ACC112 (cell line): ENCODE measurements around the gene RAB29.
"Not testable (repeated sequence)": the region's sequence is repeated elsewhere in the genome, so short reads cannot be mapped to it uniquely, and the experiment has no call there.

ENCODE experiments used
- H2AFZ ChIP-seq: fragments of 200-600 bp; sonication (generic); one replicate; pipeline ENCODE4 v1.6.0; 2017; ENCODE audit warnings: antibody characterized with exemption, low read length; ENCODE audit not compliant: unreplicated experiment
- H3K27ac ChIP-seq: fragments of 200-600 bp; sonication (generic); 2 replicates; pipeline ENCODE4 v1.5.1; 2014; ENCODE audit warnings: low read depth, mild to moderate bottlenecking, antibody characterized with exemption, low read length, moderate library complexity
- H3K27me3 ChIP-seq: fragments of 200-600 bp; sonication (generic); 2 replicates; pipeline ENCODE4 v1.6.1; 2014; ENCODE audit warnings: mild to moderate bottlenecking, antibody characterized with exemption, low read length, moderate library complexity, mixed read lengths; ENCODE audit not compliant: insufficient read depth
- H3K36me3 ChIP-seq: fragments of 200-600 bp; sonication (generic); 2 replicates; pipeline ENCODE4 v1.6.1; 2016; ENCODE audit warnings: mild to moderate bottlenecking, antibody characterized with exemption, low read length, moderate library complexity, mixed read lengths; ENCODE audit not compliant: insufficient read depth
- H3K4me1 ChIP-seq: fragments of 200-600 bp; sonication (generic); one replicate; pipeline ENCODE4 v1.6.1; 2016; ENCODE audit warnings: low read length, mixed read lengths; ENCODE audit not compliant: insufficient read depth, unreplicated experiment, control insufficient read depth
- H3K4me3 ChIP-seq: fragments of 200-600 bp; sonication (generic); 2 replicates; pipeline ENCODE4 v1.5.1; 2014; ENCODE audit warnings: mild to moderate bottlenecking, low read depth, low read length
- H3K79me2 ChIP-seq: fragments of 200-600 bp; sonication (generic); one replicate; pipeline ENCODE4 v1.6.0; 2016; ENCODE audit warnings: low read length; ENCODE audit not compliant: control insufficient read depth, unreplicated experiment, insufficient read depth

Gene RAB29

GRCh38 chr1:205726619-205727125, 48.6 kb downstream of the RAB29 start:
- Histone ChIP-seq H3K27ac (no peak overlapping the region), H3K79me2 (peaks cover 67% of the 10 kb centered on the region), H3K4me3 (no peak overlapping the region), H3K4me1 (no peaks in the 10 kb centered on the region), H3K36me3 (peaks cover 14% of the 10 kb centered on the region), H2AFZ (no peak overlapping the region), H3K27me3 (no peaks in the 10 kb centered on the region)

GRCh38 chr1:205725514-205725913, 49.8 kb downstream of the RAB29 start:
- Histone ChIP-seq H3K79me2 (peaks cover 56% of the 10 kb centered on the region), H3K27me3 (no peaks in the 10 kb centered on the region), H3K4me1 (no peaks in the 10 kb centered on the region), H3K36me3 (peaks cover 17% of the 10 kb centered on the region), H3K27ac (no peak overlapping the region), H2AFZ (no peak overlapping the region), H3K4me3 (no peak overlapping the region)

- not testable (repeated sequence) for H3K4me3 ChIP-seq, H3K27ac ChIP-seq, H3K27me3 ChIP-seq, H2AFZ ChIP-seq, H3K4me1 ChIP-seq
- H3K36me3 ChIP-seq = peaks cover 41% of the 10 kb centered on the region
- H3K79me2 ChIP-seq = peaks cover 21% of the 10 kb centered on the region
Measured at GRCh38 chr1:205720740-205721139, 54.5 kb downstream of the RAB29 start.

GRCh38 chr1:205719762-205720161, 55.5 kb downstream of the RAB29 start:
- H3K4me3 ChIP-seq = no peak overlapping the region
- peaks cover 51% of the 10 kb centered on the region for H3K36me3 ChIP-seq
- no peak overlapping the region for H2AFZ ChIP-seq
- no peaks in the 10 kb centered on the region for H3K27me3 ChIP-seq
- H3K4me1 ChIP-seq = no peaks in the 10 kb centered on the region
- no peak overlapping the region for H3K27ac ChIP-seq
- peaks cover 12% of the 10 kb centered on the region for H3K79me2 ChIP-seq

GRCh38 chr1:205719015-205719414, 56.3 kb downstream of the RAB29 start:
- no peaks in the 10 kb centered on the region for H3K27me3 ChIP-seq
- H3K36me3 ChIP-seq = peaks cover 50% of the 10 kb centered on the region
- H3K4me3 ChIP-seq = no peak overlapping the region
- no peak overlapping the region for H3K27ac ChIP-seq
- H3K4me1 ChIP-seq = no peaks in the 10 kb centered on the region
- peaks cover 7% of the 10 kb centered on the region for H3K79me2 ChIP-seq
- no peak overlapping the region for H2AFZ ChIP-seq
